Bronchial epithelial cell (primary cell): ENCODE data around the gene DNM3. TPM values are rescaled to one million over a fixed set of nuclear protein-coding genes. Genes with fewer than 3 reads are reported as not detected.

Experiments
- DNase-seq: peaks from one replicate; pipeline ENCODE4 v3.0.0-alpha.2; 2010; ENCODE audit warnings: low read depth
- FAIRE-seq: peaks from 2 replicates; lab custom pipeline; 2011; peaks lifted over from hg19 to GRCh38; lab: Jason Lieb, UNC
- H3K27me3 ChIP-seq: 2 replicates; pipeline ENCODE4 v1.5.1; 2011; ENCODE audit warnings: low read length; ENCODE audit not compliant: control insufficient read depth, insufficient read depth
- H3K36me3 ChIP-seq: 2 replicates; pipeline ENCODE4 v1.5.1; 2011; ENCODE audit warnings: low read length; ENCODE audit not compliant: control insufficient read depth, insufficient read depth
- H3K4me3 ChIP-seq: 2 replicates; pipeline ENCODE4 v1.5.1; 2011; ENCODE audit warnings: mild to moderate bottlenecking, low read depth, low read length, control low read depth
- total RNA-seq: library from RNA; depleted of rRNA; stranded (reverse); fragments of >200 nt; gene quantifications from 2 replicates; pipeline ENCODE4 v1.2.1, GENCODE V29; 2014
- TF ChIP-seq, protein P1 (sequence below): IDR thresholded peaks from 2 replicates; pipeline ENCODE4 v1.5.1; 2011; ENCODE audit warnings: mild to moderate bottlenecking, moderate library complexity, low read length, control low read depth, inconsistent platforms; ENCODE audit not compliant: insufficient read depth, severe bottlenecking

DNM3 gene
- total RNA-seq, 1 donor from 2014 or later, result 1.3 TPM

DNA sequence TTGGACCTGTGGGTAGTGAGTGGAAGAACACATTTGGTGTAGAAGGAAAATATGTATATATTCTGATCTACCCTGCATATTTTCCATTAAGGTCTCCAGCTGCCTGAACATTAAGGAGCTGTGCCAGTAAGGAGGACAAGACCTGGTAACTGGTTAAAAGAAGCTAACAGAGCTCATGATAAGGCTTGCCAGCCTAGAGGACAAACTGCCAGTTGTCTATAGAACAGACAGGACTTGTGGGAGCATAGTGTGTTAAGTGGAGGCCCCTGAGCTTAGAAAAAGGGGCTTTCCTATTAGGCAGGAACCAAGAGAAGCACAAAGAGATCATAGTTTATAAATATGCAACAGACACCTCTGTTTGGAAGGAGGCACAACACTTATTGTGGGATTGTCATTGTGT is 23.0 kb downstream of the DNM3 start:
- Histone ChIP-seq H3K36me3 (no peaks in the 10 kb centered on the region), H3K27me3 (no peaks in the 10 kb centered on the region), H3K4me3 (no peak overlapping the region)
- DNase-seq, result no peak
- TF ChIP-seq, protein P1, sequence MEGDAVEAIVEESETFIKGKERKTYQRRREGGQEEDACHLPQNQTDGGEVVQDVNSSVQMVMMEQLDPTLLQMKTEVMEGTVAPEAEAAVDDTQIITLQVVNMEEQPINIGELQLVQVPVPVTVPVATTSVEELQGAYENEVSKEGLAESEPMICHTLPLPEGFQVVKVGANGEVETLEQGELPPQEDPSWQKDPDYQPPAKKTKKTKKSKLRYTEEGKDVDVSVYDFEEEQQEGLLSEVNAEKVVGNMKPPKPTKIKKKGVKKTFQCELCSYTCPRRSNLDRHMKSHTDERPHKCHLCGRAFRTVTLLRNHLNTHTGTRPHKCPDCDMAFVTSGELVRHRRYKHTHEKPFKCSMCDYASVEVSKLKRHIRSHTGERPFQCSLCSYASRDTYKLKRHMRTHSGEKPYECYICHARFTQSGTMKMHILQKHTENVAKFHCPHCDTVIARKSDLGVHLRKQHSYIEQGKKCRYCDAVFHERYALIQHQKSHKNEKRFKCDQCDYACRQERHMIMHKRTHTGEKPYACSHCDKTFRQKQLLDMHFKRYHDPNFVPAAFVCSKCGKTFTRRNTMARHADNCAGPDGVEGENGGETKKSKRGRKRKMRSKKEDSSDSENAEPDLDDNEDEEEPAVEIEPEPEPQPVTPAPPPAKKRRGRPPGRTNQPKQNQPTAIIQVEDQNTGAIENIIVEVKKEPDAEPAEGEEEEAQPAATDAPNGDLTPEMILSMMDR, result no peak
- no peak for FAIRE-seq

DNA sequence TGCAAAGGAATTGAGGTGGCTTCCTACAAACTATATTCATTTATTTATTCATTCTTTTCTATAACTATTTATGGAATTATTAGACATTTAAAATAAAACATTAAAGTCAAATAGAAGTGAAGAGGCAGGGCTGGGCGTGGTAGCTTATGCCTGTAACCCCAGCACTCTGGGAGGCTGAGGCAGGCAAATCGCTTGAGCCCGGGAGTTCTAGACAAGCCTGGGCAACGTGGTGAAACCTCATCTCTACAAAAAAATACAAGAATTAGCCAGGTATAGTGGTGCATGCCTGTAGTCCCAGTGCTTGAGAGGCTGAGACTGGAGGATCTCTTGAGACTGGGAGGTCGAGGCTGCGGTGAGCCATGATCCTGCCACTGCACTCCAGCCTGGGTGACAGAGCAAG is 23.8 kb downstream of the DNM3 start:
- DNase-seq (peak; percentile 44), FAIRE-seq (no peak)
- Histone ChIP-seq H3K36me3 (no peaks in the 10 kb centered on the region), H3K4me3 (no peak overlapping the region), H3K27me3 (no peaks in the 10 kb centered on the region)
- TF ChIP-seq, protein P1, result no peak

DNA sequence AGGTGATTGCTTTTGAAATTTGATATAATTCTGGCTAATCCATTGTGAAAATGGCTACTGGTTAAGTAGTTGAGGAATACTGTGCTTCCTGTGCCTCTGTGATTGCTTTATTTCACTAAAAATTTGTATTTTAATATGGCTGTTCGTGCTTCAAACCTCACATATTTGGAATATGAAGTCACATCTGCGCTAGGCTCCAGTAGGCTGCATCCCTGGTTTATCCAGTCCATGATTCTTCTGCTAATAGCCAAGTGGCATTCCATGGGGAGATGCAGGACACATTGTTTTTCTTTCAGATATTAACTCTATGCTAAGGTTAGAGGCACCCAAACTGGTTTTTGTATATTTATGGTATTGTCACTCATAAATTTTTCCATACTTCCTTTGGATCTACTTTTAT is 25.9 kb downstream of the DNM3 start:
- TF ChIP-seq, protein P1, result no peak
- Histone ChIP-seq H3K27me3 (no peaks in the 10 kb centered on the region), H3K36me3 (no peaks in the 10 kb centered on the region), H3K4me3 (no peak overlapping the region)
- DNase-seq (no peak), FAIRE-seq (no peak)

DNA sequence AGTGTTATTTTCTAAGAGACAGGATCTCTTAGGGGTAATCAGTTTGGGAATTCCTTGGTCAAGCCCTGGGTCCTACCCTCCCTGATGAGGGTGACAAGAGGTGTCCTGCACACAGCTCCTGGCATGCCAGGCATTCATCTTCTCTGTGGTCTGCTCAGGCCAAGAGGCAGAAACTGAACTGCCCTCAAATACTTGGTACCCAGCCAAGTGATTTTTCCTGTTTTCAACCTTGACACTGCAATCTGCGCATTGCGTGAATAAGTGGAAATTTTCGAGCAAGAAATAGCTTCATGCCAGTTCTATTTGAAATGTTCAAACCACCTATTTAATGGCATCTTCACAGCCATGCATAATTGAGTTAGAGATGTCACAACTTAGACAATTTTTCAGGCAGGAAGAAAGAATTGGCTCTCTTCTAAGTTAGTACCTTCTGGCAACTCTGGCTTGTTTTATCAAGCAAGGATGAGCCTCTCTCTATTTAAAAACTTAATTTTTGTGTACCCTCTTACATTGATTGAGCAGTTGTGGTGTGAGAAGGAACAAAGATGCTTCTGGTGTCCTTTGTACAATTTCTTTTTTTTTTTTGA is 27.0 kb downstream of the DNM3 start:
- FAIRE-seq, result no peak
- no peak overlapping the region for H3K4me3 ChIP-seq
- no peaks in the 10 kb centered on the region for H3K36me3 ChIP-seq
- DNase-seq, result peak; percentile 22
- H3K27me3 ChIP-seq, result no peaks in the 10 kb centered on the region
- TF ChIP-seq, protein P1, result no peak

DNA sequence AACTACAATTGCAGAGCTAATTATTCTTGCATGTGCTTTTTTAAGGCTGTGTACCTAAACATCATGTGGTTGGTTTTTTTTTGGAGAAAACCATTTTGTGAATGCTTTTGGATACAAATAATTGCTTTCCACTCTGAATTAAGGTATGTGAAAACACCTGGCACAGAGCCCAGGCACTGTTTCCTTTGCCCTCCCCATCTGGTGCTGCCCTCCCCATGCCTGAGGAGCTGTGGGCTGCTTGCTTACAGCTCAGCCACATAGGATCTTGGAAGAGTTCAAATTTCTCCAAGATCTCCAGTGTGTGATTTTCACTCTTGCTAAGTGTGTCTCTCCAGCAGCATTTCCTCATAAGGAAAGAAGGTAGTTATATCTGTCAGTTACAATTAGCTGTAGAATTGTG is 27.8 kb downstream of the DNM3 start:
- no peaks in the 10 kb centered on the region for H3K27me3 ChIP-seq
- no peaks in the 10 kb centered on the region for H3K36me3 ChIP-seq
- peak; percentile 34 for DNase-seq
- no peak overlapping the region for H3K4me3 ChIP-seq
- TF ChIP-seq, protein P1, result no peak
- no peak for FAIRE-seq

DNA sequence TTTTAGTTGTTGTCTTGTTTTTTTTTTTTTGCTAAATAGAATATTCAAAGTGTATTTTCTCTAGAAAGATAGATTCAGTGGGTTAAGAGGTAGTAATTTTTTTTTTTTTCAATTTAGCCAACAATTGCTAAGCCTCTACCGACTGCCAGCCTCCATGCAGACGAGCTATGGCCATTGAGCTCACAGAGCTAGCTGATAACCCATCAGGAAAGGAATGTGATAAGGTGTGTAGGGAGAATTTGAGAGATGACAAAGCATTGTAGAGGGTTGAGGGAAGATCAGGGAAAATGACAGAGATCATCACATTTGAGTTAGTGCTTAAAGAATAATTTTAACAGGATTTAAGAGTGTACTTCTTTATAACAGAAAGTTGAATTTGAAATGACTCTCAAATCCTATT is 30.6 kb downstream of the DNM3 start:
- H3K36me3 ChIP-seq, result no peaks in the 10 kb centered on the region
- DNase-seq (no peak), FAIRE-seq (no peak)
- TF ChIP-seq, protein P1, result no peak
- no peak overlapping the region for H3K4me3 ChIP-seq
- no peaks in the 10 kb centered on the region for H3K27me3 ChIP-seq
